ENCODE results near the gene GRIN3B.

Gene GRIN3B

DNA sequence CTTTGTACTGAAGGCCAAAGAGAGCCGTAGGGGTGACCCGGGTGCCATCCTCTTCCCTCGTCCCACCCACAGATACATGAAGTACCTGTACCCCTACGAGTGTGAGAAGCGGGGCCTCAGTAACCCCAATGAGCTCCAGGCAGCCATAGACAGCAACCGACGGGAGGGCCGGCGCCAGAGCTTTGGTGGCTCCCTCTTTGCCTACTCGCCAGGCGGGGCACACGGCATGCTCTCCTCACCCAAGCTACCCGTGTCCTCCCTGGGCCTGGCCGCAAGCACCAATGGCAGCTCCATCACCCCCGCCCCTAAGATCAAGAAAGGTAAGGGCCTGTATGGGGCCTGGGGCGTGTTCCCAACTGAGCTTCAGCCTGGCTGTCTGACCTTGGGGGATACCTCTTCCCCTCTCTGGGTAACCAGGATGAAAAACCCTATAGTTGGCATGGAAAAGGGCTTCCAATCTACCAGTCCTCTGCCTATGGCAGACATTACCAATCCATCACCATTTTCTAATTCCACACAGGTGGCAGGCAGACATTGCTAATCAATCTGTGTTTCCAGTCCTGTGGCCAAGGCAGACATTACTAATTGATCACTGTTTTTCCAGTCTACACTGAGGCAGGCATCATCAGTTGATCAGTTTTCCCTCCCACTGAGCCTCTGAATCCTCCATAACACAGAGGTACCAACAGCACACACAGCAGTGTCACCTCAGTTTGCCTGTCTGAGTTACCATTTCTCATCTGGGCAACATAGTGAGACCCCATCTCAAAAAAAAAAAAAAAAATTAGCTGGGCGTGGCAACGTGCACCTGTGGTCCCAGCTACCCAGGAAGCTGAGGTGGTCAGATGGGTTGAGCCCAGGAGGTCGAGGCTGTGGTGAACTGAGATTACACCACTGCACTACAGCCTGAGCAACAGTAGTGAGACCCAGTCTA is 35.2 kb upstream of the GRIN3B start:
- DNase-seq, result peak in 1 of 3 experiments; percentile 22

DNA sequence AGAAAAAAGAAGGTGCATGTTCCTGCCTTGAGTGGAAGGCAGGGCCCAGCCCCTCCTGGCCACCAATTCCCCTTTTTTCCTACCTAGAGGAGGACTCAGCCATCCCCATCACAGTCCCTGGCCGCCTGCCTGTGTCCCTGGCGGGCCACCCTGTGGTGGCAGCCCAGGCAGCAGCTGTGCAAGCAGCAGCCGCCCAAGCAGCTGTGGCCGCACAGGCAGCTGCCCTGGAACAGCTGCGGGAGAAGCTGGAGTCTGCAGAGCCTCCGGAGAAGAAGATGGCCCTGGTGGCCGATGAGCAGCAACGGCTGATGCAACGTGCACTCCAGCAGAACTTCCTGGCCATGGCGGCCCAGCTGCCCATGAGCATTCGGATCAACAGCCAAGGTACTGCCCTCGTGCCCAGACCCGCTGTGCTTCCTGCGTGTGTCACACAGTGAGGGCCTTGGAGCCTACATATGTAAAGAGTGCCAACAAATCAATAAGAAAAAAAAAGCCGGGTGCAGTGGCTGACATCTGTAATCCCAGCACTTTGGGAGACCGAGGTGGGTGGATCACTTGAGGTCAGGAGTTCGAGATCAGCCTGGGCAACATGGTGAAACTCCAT is 33.6 kb upstream of the GRIN3B start:
- DNase-seq, result no peak

DNA sequence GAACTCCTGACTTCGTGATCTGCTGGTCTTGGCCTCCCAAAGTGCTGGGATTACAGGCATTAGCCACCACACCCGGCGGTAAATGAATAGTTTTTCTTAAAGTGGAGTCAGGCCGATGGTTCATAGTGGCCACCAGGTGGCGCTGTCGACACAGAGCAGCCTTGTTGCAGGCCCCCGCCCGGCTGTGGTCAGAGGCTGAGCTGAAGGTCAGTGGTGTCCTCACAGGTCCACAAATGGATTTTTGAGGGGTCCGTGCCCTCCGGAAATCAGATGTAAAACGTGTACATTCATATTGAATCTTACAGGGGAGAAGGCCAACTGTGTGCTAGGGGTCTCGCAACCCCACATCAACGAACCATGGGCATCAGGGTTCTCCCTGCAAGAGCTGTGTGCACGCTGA is 29.5 kb upstream of the GRIN3B start:
- DNase-seq, result no peak

DNA sequence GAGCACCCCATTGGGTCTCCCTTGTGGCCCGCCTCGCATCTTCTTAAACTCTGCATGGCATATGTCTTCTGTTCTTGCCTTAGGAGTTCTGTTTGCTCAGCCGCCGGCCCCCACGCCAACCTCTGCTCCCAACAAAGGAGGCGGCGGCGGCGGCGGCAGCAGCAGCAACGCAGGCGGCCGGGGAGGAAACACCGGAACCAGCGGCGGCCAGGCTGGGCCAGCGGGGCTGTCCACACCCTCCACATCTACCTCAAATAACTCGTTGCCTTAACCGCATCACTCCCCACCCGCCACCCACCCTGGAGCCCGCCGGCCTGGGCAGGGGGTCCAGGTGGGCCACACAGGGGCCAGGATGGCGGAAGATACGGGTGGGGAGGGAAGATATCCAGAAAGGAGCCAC is 28.4 kb upstream of the GRIN3B start:
- DNase-seq, result no peak

DNA sequence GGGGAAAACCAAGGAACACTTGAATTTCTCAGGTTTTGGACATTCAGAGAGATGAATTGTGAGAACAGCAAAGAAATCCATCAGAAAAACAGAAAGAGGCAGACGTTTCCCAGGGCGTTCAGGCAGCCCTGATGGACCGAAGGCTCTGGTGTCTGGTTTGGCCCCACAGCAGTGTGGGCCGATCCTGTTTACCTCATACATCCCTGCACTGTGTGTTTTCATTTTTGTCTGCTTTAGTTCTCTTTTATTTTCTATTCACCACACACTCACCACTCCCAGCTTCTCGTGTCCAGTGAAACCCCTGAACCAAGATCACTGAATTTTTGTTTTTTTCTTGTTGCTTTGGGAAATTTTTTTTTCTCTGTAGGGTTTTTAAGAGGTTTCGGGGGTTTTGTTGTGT is 27.9 kb upstream of the GRIN3B start:
- DNase-seq, result no peak

DNA sequence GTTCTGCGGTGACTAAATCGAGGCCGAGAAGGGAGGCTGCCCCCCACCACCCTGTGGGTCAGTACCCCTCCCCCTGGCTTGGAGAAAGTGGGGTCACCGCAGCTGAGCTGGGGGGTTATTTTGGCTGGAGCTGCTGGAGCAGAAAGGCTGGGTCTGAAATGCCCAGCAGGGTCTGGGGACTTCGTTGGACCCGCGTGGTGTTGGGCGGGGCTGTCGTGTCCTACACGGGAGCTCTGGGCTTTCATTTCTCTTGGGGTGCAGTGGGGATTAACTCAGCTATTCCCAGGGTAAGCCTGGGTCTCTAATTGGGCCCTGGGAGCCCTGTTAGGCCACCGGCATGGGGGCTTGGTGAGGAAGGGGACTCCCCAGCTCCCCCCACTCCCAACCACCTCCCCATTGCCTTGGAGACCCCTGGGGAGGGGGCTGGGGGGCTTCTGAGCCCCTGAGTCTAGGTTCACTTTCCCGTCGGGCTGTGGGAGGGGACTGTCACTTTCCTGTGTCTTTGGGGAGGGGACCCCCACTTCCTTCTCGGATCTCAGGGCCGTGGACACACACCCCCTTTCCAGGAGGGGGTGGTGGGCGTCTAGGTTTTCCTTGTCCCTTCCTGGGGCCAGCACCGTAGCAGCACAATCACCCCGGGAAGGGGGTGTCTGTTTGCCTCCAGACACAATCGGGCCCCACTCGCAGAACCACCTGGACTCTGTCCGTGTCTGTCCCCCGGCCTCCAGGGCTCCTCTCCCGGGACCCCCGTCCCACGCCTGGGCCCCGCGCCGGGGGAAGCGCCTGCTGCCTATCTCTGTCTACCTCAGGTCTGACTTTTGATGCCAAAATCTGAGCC is 26.3 kb upstream of the GRIN3B start:
- DNase-seq, result no peak

DNA sequence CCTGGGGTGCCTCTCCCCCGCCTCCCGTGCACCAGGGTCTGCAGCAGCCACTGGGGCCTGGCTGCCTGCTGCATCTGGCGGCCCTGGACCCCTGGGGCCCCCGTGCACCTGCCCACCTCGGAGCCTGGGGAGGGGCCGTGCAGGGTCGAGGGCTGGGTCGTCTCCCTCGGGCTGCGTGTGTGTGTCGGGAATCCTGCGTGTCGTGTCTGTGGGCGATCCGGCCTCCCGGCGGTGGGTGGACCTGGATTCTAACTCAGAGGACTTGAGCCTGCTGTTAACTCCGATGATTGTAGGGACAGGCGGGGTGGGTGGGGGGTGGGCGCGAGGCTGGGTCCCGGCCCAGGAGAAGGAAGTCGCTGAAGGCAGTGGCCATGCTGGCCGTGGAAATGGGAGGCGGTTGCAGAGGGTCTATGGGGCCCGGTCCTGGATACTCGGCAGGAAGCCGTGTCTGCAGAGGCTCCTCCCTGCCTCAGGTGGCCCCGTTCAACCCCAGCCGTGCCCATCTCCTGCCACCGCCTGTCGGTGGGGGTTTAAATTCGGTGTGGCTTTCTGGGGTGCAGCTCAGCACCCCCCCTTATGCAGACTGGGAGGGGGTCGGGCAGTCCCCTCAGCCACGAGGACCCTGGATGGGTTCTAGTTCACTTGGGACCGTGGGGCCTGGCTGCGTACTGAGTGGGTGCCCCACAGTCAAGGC is 25.5 kb upstream of the GRIN3B start:
- DNase-seq, result no peak

DNA sequence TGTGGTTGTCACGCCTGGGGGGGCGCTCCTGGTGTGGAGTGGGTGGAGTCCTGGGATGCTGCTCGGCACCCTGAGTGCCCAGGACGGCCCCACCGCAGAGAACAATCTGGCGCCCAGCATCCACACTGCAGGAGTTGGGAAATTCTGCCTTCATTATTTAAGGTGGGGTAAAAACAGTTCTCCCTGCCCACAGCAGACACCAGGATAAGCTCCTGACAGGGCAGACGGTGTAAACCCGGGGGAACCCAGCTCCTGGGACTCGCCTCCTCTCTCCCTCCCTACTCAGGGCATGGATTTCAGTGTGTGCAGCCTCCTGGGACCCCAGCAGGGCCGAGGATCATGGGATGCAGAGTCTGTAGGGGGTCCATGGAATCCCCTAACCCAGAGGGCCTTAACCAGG is 23.7 kb upstream of the GRIN3B start:
- DNase-seq, result no peak

DNA sequence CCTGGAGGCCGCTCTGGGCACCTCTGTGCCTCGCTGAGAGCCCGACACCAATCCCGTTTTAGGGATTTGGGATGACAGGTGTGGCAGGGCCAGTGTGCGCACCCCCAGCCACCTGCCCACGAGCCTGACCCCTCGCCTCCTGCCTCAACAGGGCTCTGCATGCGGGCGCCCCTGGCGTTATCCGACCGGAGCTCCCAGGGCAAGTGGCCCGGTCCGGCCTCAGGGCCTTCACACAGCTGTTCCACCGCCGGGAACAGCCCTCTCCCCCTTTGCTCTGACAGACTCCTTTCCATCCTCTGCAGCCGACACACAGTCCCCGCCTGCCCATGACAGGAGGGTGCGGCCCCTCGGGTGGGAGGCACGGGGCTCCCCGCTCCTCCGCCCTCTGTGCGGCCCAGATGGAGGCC is 23.2 kb upstream of the GRIN3B start:
- no peak for DNase-seq

DNA sequence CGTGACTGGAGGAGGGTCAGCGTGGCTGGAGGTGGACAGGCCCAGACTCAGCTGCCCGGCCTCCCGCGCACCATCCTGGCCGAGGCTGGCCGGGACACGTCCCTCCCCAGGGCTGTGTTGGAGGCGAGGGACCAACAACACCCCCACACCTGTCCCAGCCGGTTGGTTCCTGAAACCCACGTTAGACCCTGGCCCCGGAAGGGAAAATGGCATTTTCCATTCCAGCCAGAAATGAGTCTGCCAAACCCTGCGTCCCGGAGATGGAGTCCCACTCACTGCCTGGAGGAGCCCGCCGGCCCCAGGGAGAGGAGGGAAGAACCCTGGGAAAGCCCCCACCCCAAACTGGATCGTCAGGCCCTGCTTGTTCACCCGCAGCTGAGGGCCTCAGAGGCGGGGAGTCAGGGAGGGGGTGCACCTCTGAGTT is 20.9 kb upstream of the GRIN3B start:
- DNase-seq, result no peak

DNA sequence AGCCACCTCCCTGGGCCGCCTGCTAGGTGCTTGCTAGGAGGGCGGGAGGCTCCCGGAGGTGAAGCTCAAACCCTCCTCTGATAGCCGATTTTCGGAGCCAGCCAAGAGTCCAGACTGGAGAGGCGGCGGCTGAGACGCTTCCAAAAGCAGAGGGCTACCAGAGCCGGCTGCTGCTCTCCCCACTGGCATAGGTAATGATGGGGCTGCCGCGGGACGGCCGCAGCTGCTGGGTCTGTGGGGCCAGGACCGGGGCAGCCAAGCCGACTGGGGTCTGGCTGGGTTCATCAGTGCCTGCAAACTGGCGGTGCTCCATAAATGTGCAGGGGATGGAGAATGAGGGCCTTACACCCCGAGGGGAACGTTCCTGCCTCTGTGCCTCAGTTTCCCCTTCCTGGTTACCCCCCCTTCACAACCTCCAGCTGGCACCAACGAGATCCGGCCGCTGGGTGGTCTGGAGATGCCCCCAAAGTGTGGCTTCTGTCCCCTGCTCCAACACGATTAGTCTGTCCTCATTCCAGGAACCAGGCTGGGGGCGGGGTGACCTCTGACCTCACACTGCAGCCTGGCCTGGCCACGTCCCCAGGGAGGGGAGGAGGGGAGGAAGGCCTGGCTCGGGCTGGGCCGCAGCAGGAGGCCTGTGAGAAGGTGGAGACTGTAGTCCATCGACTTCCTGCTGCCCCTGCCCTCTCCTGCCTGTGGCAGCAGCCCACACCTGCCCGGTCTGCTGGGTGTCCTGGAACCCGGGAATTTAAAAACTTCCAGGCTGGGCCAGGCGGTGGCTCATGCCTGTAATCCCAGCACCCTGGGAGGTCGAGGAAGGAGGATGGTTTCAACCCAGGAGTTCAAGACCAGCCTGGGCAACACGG is 19.9 kb upstream of the GRIN3B start:
- DNase-seq, result peak in 1 of 3 experiments; percentile 30

DNA sequence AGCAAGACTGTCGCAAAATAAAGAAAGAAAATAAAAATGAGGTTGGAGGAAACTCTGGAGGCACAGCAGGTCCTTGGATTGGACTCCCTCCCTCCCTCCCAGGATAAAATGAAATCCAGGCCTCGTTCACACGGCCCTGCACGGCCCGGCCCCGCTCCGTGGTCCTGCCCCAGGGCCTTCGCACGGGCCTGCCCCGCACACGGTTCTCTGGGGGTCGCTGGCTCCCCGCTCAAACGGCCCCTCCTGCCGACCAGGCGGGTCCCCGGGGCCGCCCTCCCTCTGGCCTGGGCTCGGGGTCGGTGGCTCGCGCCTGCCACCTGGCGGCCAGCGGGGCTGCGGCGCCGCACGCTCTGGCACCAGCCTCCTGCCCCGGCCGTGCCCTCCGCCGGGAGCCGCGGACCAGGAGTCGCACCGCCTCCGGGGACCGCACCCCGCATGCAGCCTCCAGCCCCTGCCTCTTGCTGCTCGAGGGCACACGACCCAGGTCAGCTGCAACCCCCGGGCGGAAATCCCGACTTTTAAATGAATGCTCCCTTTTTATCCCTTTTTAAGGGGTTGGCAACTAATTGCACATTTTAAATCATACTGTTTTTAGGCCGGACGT is 17.6 kb upstream of the GRIN3B start:
- peak; percentile 73 to 89 (median 89) for DNase-seq

DNA sequence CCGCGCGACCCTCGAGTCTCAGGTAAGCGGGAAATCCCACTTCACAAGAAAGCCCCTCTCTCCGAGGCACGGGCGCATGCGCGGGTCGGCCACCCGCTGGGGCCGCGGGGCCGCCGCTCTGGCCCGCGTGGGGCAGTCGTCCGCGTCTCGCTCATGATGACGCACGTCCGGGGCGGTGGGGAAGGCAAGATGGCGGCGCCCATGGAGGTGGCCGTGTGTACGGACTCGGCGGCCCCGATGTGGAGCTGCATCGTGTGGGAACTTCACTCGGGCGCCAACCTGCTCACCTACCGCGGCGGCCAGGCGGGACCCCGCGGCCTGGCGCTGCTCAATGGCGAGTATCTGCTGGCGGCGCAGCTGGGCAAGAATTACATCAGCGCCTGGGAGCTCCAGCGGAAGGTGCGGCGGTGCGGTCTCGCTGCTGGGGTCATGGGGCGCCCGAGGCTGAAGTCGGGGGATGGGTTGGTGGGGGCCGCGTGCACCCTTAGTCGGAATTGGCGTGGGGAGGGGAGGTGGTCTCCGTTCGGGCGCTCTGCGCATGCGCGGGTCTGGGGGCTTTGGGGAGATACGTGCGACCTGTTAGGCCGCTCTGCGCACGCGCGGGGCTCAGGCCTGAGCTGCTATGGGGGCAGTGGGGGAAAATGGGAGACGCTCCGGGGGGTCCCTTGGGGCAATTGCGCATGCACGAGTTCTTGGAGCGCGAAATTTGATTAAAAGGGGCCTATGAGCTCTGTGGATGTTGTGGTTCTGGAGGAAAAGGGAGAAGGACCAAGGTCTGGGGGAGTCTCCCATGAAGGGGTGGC is 15.9 kb upstream of the GRIN3B start, which contains the start of gene WDR18:
Gene WDR18, plus strand, starts transcription at position 181 of the 803 bp plus-strand sequence. Its CDS starts 9 bp downstream, at position 190.
- peak; percentile 97 to 98 (median 98) for DNase-seq

DNA sequence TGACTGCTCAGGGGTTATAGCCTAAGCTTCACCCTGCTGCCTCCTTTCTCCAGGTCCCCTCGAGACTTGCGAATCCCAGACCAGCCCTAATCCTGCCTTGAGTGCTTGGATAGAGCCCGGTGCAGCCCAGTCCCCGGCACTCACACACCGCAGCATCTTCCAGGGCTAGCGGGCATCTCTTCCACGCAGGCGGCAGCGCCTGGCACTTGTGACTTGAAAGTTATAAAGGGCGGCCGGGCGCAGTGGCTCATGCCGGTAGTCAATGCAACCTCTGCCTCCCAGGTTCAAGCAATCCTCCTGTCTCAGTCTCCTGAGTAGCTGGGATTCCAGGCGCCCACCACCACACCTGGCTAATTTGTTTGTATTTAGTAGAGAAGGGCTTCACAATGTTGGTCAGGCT is 14.1 kb upstream of the GRIN3B start:
- DNase-seq, result no peak

DNA sequence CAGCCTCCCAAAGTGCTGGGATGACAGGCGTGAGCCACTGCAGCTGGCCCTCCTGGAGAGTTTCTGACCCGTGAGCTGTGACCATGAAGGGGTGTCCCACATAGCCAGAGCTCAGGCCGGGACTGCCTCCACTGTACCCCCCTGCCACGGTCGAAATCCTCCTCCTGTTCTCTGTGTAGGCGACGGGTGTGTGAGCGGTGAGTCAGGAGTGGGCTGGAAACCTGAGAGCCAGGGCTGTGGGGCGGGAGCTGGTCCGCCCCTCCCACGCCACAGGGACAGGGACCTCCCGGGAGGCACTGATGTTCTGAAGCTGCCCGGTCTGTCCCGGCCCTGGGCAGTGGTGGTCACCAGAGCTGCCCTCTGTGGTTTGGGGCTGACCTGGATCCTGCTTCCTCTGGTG is 12.1 kb upstream of the GRIN3B start:
- DNase-seq, result no peak

DNA sequence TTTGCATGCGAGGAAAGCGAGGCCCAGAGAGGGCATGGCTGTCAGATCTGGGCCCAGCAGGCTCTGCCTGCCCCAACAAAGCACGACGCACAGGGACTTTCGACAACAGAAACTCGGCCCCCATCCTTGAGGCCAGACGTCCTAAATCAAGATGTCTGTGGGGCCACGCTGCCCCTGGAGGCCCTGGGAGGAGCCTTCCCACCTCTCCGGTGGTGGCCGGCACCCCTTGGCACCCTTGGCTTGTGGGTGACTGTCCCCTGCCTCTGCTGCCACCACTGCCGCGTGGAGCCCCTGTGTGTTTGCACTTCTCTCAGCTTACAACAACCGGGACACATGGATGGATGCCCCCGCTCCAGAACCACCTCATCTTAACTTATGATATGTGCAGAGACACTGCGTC is 11.7 kb upstream of the GRIN3B start:
- DNase-seq, result no peak

DNA sequence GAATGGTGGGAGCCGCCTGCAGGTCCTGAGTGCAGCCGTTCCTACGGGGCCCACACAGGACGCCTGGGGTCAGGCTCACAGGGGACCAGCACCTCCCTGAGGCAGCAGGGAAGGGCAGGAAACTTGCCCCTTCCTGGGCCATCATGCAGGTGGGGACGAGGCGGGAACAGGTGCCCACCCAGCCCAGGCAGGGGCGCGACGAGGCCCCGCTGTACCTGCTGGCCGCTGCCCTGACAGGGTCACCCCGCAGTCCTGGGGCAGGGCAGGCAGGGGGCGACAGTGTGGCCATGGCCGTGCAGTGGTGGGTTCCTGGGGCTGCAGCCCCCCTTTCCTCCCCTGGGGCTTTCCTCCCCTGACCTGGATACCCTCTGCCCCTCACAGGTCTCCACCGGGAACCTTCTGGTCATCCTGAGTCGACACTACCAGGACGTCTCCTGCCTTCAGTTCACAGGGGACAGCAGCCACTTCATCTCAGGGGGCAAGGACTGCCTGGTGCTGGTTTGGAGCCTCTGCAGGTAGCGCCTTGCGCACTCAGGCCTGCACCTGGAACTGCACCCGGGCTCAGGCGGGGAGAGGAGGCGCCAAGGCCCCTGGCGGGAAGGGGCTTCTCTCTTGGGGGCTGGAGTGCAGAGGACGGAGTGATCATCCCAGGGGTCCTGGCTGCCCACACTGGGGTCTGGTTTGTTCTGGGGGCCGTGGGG is 10.7 kb upstream of the GRIN3B start:
- DNase-seq, result no peak

DNA sequence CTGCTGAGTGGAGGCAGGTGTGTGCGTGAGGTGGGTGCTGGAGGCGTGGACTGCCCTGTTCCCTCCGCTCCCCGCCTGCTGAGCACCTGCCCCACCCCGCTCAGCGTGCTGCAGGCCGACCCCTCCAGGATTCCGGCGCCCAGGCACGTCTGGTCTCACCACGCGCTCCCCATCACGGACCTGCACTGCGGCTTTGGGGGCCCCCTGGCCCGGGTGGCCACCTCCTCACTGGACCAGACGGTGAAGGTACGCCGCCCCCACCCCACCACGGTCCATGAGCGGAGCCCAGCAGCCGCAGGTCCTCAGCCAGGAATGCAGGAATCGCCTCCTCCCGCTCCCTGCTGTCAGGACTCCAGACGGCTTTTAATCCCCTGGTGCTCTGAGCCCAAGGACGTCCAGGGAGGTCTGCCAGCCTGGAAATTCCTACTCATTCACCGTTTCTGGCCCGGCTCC is 10.1 kb upstream of the GRIN3B start:
- DNase-seq, result no peak

DNA sequence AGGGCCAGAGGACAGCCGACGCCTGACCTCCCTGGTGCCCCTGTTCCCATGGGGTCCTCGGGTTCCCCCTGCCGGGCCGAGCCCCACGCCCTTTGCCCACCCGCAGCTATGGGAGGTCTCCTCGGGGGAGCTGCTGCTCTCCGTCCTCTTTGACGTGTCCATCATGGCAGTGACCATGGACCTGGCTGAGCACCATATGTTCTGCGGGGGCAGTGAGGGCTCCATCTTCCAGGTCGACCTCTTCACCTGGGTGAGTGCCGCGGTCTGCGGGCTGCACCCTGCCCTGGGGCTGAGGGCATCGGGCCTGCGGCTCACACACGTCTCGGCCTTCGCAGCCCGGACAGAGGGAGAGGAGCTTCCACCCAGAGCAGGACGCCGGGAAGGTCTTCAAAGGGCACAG is 9.5 kb upstream of the GRIN3B start:
- DNase-seq, result no peak

All from NCI-H1417 (cell line).